ENCODE measurements around the gene TAOK1.
"Not testable (repeated sequence)": the region's sequence is repeated elsewhere in the genome, so short reads cannot be mapped to it uniquely, and the experiment has no call there.

Gene TAOK1

DNA sequence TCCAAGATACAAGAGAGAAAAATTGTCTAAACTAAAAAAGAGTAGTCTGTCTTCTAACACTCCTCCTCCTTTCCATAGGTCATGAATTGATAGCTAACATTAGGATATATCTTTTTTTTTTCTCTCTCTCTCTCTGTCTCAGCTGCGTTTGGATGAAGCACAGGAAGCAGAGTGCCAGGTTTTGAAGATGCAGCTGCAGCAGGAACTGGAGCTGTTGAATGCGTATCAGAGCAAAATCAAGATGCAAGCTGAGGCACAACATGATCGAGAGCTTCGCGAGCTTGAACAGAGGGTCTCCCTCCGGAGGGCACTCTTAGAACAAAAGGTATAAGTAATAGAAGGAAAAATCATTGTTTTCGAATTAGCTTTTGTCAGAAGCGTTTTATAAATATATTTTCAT lies 143.8 kb downstream of the TAOK1 start:
- DNase-seq (ENCODE audit: low read depth in 1 of 2, low spot score in 1 of 2): no peak

DNA sequence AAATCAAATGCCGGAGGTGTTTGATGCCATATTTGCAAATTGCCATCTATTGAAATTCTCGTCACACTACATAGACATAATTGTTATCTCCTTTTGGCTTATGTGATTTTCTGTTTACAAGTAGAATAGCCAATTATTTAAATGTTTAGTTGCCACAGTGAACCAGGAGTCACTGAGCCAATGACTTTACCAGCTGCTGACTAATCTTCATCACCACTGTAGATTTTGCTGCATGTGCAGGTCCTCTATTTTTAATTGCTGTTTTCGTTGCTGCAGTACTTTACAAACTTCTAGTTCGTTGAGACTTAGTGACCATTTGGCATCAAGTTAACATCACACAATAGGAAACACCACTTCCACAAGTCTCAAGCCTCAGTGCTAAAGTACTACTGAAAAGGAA lies 153.9 kb downstream of the TAOK1 start:
- no peak for DNase-seq (ENCODE audit: low read depth in 1 of 2, low spot score in 1 of 2)

DNA sequence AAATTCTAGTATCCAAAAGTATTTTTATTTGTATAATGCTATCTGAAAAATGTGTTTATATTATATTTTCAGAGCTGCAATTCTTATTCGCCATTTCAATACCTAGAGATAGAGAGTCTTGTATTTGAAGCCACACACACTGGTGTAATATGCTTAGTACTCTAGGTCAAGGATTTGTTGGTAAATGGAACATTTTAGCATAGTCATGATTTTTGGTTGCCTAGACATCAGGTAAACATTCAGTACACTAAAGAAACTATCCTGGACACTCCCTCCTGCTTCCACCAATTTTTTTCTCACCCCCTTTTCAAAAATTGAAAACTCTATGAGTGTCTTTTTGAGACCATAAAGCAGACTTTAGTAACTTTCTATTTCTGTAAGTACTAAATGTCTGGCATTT lies 155.9 kb downstream of the TAOK1 start:
- no peak for DNase-seq (ENCODE audit: low read depth in 1 of 2, low spot score in 1 of 2)

DNA sequence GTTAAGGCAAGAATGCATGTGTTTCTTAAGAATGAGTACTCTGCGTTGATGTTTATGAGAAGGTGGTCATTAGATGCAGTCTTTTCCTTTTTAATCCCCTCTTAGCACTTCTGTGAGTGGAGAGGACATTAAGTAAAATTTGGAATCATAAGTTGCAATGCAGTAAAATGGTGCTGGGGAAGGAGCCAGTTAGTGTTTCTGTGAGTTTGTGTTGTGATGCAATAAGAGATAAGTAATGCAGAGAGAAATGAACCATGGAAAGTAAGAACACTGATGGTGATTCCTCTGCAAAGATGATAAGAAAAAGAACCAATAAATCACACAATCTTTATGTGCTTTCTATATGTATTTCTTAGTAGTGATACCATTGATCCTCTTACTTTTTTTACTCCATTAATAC lies 156.7 kb downstream of the TAOK1 start:
- no peak for DNase-seq (ENCODE audit: low read depth in 1 of 2, low spot score in 1 of 2)

DNA sequence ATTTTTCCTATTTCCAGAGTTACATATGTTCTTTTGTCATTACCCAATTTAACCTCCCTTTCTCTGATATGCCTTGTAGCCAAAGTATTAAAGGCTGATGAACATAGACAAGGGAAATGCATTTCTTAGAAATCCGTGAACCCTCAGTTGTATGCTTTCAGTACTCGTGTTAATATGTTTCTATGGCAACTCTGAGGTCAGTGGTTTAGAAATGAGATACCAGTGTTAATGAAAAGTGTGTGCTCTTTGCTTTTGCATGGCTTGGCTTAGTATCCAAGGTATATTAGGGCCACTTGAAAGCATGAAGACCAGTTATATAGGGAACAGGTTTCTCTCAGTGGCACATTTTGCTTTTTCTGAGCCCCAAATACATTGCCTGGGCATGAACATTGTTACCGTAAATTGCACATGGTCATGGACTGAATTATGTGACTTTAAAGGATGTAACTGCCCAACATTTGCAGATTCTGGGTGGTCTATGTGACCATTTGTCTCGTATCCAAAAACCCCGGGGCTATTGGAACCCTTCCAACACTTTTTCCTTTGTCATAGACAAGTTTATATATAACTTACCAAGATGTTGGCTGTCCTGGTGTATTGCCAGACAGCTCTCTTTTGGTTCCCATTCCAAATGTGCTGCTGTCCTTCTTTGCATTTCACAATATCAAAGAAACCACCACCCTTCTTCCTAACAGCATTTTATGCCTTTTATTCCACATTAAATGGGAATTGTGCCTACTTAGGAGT lies 159.2 kb downstream of the TAOK1 start:
- no peak for DNase-seq (ENCODE audit: low read depth in 1 of 2, low spot score in 1 of 2)

DNA sequence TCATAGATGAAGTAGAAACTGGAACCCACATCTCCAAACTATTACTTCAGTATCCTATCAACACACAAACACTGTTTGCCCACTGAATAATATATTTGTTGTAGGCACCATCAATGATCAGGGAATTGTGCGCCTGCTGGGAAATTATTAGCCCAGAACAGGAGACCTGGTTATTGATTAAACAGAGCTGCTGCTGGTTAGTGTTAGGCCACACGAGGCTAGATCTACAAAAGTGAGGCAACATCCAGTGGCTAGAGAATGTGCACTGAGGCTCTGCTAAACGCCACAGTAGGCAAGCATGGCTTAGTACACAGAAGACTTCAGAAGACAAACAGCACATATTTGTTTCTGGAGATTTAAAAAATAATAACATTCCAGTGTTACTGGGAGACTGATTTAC lies 165.7 kb downstream of the TAOK1 start:
- DNase-seq (ENCODE audit: low read depth in 1 of 2, low spot score in 1 of 2): no peak

DNA sequence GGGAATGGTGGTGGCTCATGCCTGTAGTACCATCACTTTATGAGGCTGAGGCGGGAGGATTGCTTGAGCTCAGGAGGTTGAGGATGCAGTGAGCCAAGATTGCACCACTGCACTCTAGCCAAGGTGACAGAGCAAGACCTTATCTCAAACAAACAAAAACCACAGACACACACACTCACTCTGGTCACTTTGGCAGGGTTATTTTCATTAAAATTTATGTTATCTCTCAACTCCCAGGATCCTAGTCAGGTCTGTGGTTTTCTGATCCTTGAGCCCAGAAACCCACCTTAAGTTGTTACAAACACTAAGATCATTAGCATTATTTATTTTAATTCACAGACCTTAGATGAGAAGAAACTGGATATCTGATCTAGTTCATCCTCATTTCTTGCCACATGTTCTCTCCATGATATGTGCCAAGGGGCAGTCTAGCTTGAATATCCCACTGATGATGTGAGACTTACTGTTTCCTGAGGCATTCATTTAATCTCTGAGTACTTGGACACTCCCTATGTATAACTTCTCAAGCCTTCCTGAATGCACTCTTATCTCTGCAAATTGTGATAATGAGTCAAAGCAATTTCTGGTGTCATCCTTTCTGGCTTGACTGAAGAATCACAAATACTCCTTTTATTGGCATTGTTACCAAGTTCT lies 167.0 kb downstream of the TAOK1 start:
- DNase-seq (ENCODE audit: low read depth in 1 of 2, low spot score in 1 of 2): no peak

DNA sequence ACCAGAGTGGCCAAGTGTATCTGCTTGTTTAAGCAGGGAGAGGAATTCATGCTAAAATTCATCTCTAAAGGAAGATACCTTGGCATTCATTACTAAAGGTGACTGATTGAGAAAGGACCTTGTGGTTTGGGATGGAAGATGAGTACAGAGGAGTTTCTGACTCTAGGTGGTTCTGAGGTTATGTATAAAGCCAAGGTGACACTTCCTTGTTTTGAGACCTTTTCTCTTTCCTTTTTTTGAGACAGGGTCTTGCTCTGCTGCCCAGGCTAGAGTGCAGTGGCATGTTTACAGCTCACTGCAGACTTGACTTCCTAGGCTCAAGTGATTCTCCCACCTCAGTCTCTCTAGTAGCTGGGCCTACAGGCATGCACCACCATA lies 167.6 kb downstream of the TAOK1 start:
- DNase-seq (ENCODE audit: low read depth in 1 of 2, low spot score in 1 of 2): no peak

DNA sequence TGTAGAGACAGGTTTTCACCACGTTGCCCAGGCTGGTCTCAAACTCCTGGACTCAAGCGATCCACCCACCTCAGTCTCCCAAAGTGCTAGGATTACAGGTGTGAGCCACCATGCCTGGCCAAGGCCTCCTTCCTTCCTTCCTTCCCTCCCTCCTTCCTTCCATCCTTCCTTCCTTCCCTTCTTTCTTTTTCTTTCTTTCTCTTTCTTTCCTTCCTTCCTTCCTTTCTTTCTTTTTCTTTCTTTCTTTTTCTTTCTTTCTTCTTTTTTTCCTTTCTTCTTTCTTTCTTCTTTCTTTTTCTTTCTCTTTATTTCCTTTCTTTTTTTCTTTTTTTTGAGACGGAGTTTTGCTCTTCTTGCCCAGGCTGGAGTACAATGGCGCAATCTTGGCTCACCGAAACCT lies 168.0 kb downstream of the TAOK1 start:
- DNase-seq (ENCODE audit: low read depth in 1 of 2, low spot score in 1 of 2): not testable (repeated sequence)

DNA sequence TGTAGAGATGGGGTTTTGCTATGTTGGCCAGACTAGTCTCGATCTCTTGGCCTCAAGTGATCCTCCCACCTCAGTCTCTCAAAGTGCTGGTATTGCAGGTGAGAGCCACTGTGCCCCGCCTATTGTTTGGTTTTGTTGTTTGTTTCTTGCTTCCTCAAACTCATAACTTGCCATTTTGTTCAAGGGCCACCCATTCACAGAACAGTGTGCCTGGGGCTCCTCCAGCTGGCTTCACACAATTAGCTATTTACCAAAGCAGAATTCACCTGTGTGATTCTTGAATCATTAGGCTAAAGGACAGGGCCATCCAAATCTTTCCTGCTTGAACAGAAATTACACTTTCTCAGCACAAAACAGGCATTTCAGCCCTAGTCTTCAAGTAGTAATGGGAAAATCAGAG lies 169.5 kb downstream of the TAOK1 start:
- DNase-seq (ENCODE audit: low read depth in 1 of 2, low spot score in 1 of 2): no peak

DNA sequence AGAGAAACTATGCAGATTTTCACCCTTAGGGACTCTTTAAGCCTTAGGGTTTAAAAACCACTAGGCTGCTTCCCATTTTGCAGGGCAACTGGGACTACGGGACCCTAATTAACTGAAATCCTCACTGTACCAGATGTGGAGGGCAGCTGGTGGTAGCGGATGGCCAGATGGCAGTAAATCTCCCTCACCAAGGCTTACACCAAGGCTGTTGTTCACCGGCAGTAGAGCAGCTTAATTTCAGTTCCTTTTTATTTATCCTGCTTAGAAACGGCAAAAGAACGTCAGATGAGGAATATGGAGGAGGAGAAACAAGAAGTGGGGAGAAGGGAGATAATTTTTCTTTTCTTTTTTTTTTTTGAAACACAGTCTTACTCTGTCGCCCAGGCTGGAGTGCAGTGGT lies 170.2 kb downstream of the TAOK1 start:
- DNase-seq (ENCODE audit: low read depth in 1 of 2, low spot score in 1 of 2): no peak

DNA sequence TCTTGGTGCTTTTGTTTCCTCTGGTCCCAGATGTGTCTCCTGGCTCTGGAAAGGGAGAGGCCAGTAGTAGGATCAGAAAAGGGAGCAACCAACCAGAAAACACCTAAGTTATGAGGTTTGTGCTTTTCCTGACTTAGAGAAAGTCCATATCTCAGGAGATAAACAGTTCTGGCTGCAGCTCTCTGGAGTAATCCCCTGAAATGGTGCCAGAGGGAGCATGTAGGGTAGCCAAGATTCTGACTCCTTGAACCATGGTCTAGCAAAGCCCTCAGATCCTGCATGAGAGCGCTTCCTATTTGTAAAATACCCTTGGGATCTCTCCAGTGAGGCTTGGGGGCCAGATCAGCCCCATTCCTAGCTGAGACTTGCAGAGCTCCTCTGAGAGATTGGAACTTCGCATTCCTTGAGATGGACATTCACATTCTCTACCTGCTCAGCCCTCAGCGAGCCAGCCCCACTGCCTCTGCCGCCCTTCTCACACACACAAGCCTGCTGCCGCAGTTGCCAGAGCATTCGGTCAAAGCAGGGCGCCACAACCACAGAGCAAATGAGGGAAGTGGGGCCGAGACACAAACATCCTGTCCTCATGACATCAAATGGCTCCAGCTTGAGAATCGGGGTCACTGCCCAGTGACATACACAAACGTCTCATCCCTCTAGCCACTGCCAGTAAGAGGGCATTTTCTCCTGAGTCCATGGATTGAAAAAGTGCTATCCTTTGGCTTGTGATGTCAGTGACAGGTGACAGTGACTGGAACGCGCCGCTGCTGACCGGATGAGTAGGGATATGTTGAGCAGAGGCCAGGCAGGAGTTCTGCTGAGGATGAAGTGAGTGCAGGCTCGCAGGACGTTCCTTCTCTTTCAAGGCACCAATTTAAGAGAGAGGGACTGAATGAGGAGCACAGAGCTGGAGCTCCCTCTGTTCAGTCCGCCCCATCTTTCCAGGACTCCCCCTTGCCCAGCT lies 171.7 kb downstream of the TAOK1 start:
- no peak for DNase-seq (ENCODE audit: low read depth in 1 of 2, low spot score in 1 of 2)

DNA sequence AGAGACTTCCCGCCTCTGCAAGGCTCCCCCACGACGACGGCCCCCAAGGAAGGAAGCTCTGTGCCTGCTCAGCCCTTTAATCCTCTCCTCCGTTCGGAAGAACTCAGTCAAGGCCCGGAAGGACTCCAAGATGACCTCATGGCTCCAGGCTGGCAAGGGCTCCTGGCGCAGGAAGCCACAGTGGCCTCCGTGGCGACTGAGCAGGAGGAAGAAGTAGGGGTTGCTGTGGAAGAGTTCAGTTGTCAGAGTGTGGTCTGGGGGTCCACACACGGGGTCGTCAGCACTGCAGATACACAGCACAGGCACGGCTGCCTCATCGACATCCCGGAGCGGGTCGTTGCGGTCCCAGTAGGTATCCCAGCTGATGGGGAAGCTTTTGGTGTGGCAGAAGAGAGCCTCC lies 172.5 kb downstream of the TAOK1 start:
- no peak for DNase-seq (ENCODE audit: low read depth in 1 of 2, low spot score in 1 of 2)

DNA sequence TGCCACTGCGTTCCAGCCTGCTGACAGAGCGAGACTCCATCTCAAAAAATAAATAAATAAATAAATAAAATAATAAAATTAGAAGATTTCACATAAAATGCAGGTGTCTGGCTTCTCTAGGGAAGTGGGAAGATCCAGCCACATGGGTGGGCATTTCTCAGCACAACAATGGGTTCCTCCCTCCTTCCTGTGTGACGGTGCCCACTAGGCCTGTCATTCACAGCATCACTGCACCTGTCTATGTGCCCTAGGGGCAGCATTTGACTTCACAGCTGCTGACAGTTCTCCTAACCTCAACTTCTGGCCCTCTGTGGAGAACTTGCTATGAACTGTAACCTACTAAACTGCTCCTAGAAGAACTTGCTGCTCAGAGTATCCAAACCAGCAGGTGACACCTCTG lies 173.7 kb downstream of the TAOK1 start:
- no peak for DNase-seq (ENCODE audit: low read depth in 1 of 2, low spot score in 1 of 2)

DNA sequence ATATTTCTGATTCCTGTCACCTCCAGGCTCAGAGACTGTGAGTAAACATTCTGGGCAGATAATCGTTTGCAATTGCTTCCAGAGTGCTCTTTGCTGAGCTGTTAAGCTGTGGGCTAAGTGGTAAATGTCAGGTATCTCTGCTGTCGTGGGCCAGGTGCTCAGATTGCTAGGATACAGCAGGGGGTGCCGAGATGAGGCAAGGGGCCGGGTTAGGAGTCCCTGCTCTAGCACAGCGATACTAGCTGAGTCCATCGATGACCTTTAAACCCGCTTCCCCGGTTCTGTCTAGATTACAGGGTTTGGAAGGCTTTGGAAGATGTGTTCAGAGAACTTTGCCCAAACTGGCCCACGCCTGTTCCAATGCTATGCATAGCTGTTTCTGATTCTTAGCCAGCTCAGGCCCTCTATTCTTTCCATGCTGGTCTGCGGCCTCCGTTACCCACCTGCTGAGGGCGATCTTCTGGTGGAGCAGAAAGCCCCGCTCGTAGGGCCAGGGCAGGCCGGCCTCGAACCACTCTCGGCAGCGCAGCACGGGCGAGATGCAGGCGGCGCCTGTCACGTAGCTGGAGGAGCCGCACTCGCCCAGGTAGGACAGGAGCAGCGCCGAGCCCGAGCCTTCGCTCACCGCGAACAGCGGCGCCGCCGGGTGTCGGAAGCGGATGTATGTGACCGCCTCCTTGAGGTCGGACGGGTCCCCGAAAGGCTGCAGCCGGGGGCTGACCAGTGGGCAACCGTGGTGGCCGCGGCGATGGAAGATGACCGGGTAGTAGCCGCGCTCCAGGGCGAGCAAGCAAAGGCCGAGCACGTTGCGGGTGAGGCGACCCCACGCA lies 175.7 kb downstream of the TAOK1 start:
- DNase-seq (ENCODE audit: low read depth in 1 of 2, low spot score in 1 of 2): peak; percentile 36 to 45

DNA sequence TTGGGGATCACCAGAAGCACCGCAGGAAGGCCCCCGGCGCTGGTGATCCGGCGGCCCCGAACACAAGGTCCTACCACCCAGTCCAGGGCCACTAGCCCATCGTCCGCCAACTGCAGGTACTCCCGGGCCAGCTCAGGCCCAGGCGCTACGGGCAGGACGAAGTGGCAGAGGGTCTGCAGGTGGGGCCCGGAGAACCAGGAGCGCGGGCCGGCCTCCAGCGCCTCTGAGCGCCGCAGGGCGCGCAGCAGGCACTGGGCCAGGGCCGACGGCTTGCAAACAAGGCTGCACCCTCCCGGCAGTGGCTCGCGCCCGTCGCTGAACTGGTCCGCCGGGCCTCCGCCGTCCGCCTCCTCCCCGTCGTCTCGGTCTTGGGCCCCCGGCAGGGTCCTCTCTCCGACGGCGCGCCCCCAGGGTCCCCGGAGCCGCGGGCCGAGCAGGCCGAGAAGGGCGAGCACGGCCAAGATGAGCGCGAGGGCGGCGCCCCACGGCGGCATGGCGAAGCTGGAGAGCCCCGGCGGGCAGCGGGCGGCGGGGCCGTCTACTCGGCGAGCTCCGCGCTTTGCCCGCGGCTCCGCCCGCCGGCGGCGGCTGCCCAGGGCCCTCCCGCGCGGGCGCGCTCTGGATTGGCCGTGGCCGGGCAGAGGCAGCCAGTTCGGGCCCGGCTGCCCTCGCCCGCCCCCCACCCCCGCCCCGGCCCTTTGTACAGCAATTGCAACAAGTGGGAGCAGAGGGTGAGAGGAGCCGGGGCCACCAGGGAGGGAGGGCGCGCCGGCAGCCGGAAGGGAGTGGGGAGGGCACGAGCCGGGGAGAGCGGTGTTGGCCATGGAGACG lies 176.5 kb downstream of the TAOK1 start, which contains the start of gene ABHD15:
ABHD15 (minus strand) TSS at position 565 of the 831 bp plus-strand sequence; CDS start at position 494, 71 bp downstream.
- peak in 1 of 2 donors; percentile 43 for DNase-seq (ENCODE audit: low read depth in 1 of 2, low spot score in 1 of 2)

DNA sequence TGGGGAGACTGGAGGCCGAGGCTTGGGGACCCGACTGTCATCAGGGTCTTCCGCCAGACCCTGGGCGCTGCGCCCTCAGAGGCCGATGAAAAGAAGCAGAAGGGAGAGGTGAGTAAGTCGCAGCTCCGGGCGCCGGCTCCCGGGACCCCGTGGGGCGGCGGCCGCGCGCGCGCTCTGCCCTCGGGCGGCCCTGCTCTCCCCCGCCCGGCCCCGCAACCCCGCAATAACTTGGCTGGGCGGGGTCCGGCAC lies 177.1 kb downstream of the TAOK1 start:
- no peak for DNase-seq (ENCODE audit: low read depth in 1 of 2, low spot score in 1 of 2)

DNA sequence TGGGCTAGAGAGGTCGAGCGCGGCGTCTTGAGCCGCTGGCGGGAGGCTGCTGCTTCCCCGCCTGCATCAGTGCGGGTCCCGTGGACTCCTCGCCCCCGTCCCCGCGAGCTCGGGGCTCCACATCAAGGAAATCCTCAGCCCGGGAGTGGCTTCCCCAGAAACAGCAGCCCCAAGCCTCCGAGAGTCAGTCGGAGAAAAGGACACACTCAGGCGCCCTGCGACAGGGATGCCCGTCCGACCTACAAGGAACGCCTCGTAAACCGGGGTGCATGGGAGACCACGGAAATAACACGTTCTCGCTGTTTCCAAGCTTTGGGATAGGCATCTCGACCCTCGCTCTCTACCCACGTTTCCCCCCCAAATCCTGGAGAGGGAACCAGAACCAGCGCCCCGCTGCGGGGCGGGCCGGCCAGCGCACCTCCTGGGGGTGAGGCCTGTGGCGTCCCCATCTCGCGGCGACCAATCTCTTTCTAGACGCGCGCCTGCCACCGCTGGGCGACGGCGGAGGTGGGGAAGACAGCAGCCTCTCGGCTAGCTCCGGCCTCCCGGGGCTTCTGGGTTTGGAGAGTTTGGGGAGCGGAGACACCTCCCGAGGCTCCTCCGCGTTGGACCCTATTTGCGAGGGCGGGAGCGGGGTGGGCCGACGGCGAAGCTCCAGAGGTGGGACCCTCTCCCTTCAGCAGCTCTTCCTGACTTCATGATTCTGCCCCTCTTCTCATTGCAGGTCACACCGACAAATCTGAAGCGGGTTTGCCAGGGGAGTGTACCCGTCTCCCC lies 177.6 kb downstream of the TAOK1 start:
- peak; percentile 57 to 63 for DNase-seq (ENCODE audit: low read depth in 1 of 2, low spot score in 1 of 2)

Measured in activated T-helper 1 cell treated with anti-CD3 and anti-CD28 coated beads, Interleukin-2, amount 50 U/mL, for 16 hours (primary cell).